Breast epithelium (tissue), 3 donors: ENCODE measurements around the gene VPS41.

Experiments used
- POLR2AphosphoS5 ChIP-seq, 3 donors: sonication (generic); formaldehyde crosslinking; IDR thresholded peaks; one replicate each; pipeline ENCODE4 v1.6.1; 2017; ENCODE audit warnings: antibody characterized with exemption in 3 of 3
- TF ChIP-seq, protein P1 (sequence below), 3 donors: fragments of 450-650 bp; IDR thresholded peaks; one replicate each; pipeline ENCODE4 v1.5.1; 2016 to 2017; ENCODE audit warnings: antibody characterized with exemption in 3 of 3, mild to moderate bottlenecking in 3 of 3, moderate library complexity in 3 of 3

DNA sequence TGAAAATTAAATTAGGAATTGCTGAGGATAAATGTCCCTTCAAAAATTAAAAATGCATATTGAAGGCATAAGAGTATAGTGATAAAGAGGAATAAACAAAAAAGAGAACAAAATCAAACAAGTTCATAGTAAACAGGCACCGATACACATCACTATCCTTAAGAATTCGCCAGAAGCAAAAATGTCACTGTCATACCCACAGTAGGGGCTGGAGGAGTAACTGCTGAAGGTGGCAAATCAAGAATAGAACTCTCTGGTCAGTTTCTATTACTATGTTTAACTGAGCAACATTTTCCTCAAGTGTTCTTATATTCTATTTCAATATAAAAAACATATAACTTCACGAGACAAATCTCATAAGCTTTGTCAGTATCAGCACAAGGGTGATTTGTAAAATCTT lies 84.0 kb downstream of the VPS41 start:
- no peak for TF ChIP-seq POLR2AphosphoS5 (IDR thresholded peaks at IDR 0.05)
- TF ChIP-seq, protein P1, sequence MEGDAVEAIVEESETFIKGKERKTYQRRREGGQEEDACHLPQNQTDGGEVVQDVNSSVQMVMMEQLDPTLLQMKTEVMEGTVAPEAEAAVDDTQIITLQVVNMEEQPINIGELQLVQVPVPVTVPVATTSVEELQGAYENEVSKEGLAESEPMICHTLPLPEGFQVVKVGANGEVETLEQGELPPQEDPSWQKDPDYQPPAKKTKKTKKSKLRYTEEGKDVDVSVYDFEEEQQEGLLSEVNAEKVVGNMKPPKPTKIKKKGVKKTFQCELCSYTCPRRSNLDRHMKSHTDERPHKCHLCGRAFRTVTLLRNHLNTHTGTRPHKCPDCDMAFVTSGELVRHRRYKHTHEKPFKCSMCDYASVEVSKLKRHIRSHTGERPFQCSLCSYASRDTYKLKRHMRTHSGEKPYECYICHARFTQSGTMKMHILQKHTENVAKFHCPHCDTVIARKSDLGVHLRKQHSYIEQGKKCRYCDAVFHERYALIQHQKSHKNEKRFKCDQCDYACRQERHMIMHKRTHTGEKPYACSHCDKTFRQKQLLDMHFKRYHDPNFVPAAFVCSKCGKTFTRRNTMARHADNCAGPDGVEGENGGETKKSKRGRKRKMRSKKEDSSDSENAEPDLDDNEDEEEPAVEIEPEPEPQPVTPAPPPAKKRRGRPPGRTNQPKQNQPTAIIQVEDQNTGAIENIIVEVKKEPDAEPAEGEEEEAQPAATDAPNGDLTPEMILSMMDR (IDR thresholded peaks at IDR 0.05) = no peak
